GM15510 (cell line): ENCODE measurements around the gene RGL1.

ENCODE experiments used
- POLR2A ChIP-seq: IDR thresholded peaks from 3 replicates; pipeline ENCODE4 v1.6.1; 2011; ENCODE audit warnings: borderline replicate concordance; ENCODE audit not compliant: insufficient read length; ENCODE audit errors: extremely low read depth

RGL1 gene

GRCh38 chr1:183804916-183805841 is at the start of gene RGL1:
TSS of gene RGL1 (plus strand) at chr1:183805120. CDS start at chr1:183805298, 178 bp downstream.
- peak; percentile 85 for TF ChIP-seq POLR2A

- TF ChIP-seq POLR2A, result no peak
Measured at GRCh38 chr1:183756326-183756725, 48.6 kb upstream of the RGL1 start.

GRCh38 chr1:183757061-183757460 is 47.9 kb upstream of the RGL1 start:
- no peak for TF ChIP-seq POLR2A

GRCh38 chr1:183758913-183759312 is 46.0 kb upstream of the RGL1 start:
- TF ChIP-seq POLR2A, result no peak

GRCh38 chr1:183760661-183761060 is 44.3 kb upstream of the RGL1 start:
- TF ChIP-seq POLR2A, result no peak

DNA sequence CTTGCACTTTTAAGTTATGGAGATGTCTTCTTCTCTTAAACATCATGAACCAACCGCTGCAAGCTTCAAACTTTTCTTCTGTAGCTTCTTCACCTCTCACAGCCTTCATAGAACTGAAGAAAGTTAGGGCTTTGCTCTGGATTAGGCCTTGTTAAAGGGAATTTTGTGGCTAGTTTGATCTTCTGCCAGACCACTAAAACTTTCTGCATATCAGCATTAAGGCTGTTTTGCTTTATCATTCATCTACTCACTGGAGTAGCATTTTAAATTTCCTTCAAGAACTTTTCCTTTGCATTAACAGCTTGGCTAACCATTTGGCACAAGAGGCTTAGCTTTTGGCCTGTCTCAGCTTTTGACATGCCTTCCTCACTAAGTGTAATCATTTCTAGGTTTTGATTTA is 43.0 kb upstream of the RGL1 start:
- TF ChIP-seq POLR2A, result no peak

DNA sequence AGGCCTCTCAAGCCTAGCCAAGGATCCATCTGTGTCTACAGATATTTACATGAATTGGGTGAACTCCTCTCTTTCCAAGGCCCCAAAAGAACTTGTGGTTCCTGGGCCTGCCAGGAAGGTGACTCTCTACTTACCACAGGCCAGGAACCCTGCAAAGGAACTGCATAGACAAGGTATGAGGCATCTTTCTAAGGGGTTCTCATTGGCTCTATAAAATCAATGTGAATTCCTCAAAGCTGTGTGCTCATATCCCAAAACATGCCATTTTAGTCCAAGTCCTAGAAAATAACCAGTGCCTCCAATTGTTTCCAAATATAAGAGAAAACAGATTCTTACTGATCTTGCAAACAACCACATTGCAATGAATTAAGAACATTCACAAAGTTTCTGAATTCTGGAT is 39.9 kb upstream of the RGL1 start:
- TF ChIP-seq POLR2A, result no peak

DNA sequence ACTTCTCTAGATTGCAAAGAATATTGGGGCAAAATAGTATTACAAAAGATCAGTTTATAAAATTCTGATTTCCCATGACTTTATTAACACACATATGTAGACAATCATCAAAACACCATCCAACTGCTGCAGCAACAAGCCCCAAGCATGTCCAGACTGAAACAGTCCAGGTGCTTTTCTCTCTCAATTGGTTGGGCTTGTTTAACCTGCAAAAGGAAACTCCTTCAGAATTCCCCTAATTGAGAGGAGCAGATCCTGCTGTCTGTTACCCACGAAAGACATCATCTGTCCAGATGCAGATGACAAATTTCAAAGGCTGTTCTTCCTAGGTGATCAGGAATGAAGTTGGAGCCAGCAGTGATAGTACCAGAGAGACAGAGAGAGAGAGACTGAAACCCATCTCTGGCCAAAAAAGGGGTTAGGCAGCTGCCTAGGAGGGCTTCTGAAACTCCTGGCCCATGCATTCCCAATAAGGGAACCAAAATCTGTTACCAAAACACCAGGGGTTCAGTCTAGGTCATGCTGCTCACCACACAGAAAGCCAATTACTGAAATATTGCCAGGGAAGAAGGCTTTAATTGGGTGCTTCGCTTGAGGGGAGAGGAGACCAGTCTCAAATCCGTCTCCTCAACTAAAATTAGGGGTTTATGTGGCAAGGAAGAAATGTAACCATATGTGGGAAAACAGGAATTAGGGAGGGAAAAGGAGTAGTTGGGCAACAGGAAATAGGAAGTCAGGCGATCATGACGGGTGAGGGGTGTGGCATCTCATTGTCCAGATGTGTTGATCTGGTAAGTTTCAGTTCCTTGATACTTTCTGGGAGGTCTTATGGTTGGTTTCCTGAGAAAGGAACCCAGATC is 34.7 kb upstream of the RGL1 start:
- TF ChIP-seq POLR2A, result no peak

DNA sequence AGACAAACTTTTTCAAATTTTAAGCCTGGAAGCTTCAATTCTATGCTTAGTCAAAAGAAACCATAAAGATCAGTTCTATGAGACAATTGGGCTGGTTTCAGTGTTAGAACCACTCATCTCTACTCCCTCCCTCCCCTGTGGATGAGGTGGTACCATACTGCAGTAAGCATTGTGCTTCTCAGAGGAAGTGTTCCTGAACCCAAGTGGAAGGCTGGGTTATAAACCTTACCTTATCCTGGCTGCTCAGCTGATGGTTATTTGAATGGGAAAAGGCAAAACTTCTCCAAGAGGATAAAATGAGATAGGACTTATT is 34.1 kb upstream of the RGL1 start:
- TF ChIP-seq POLR2A, result no peak

GRCh38 chr1:183773482-183774274 is 31.2 kb upstream of the RGL1 start:
- TF ChIP-seq POLR2A, result no peak

DNA sequence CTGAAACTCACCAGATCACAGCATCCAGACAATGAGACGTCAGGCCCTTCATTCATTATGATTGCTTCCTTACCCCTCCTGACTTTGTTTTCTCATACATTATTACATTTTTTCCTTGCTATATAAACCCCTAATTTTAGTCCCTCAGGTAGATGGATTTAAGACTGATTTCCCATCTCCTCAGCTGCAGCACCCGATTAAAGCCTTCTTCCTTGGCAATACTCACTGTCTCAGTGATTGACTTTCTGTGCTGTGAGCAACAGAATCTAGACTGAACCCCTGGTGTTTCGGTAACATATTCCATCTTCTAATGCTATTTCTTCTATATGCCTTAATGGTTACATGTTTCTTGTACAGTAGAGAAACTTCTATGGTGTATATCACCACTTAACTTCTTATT is 30.0 kb upstream of the RGL1 start:
- no peak for TF ChIP-seq POLR2A

GRCh38 chr1:183776731-183777130 is 28.2 kb upstream of the RGL1 start:
- no peak for TF ChIP-seq POLR2A

- no peak for TF ChIP-seq POLR2A
Measured at GRCh38 chr1:183777328-183777727, 27.6 kb upstream of the RGL1 start.

DNA sequence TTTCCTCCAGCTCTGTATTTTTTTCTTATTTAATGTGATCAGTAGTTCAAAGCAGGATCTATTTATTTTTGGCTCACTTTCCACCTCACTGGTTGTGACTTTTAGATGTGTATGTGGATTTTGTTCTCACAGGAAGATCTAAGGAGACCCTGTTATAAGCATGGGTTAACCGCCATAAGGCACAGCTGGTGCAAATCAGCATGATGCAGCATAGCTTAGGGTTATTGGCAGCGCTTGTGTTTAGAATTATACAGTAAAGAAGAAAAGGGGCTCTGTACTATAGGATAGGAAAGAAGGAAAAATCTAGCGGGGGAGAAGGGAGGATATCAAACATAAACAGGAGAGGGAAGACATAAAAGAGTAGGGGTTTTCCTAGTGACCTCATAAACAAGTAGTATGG is 26.9 kb upstream of the RGL1 start:
- no peak for TF ChIP-seq POLR2A
